HG02852 (cell line): Measurements from ENCODE around the gene S100A2.

Experiments
- ATAC-seq: cut with Tn5 transposase; IDR thresholded peaks from one replicate; pipeline ENCODE4 v1.9.1; 2021; ENCODE audit warnings: mild to moderate bottlenecking, moderate library complexity; ENCODE audit not compliant: unreplicated experiment

S100A2 gene

DNA sequence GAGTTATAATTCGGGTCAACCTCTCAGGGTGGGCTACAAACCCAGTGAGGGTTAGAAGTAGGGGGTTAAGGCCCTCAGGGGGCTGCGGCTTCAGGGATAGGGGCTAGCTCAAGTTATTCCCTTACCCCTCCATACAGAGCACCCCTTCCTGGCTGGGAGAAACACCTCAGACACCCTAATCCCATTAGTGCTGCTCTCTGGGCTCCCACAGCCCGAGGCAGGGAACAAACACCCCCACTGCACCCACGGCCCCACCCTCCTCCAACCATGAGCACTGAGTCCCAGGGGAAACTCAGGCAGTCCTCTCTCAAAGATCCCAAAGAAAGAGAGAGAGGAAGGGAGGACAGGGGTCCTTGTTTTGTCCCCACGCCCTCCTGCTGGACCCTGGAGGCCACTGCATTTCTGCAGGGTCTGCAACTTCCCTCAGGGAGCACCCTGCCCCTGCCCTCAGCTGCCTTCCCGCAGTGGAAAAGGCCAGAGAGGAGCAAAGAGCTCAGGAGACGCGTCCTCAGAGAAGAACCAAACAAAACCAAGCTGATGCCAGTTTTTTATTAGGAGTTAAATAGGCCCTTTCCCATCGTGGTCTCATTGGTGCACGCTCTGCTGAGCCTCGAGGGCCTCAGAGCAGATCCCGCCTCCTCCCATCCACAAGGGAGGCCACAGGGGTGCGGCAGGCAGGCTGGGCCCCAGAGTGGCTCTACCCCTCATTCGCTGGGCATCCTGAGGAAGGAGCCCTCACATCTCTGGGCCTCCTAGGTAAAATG, 18.7 kb downstream of the S100A2 start:
- no peak for ATAC-seq

DNA sequence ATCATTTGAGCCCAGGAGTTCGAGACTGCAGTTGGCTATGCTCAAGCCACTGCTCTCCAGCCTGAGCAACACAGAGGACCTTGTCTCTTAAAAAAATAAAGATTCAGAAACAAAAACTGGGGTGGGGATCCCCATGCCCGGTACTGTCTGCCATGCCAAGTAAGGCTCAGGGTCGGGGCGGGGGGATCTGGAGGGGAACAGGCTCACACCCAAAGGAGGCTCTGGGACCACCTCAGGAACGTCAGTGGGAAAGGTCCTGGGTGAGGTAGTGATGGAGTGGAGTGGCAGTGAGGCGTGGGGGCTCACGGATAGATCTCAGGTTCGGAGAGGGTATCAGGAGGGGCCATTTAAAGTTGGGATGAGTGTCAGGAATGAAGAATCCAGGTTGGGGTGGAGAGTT, 19.3 kb downstream of the S100A2 start:
- no peak for ATAC-seq

DNA sequence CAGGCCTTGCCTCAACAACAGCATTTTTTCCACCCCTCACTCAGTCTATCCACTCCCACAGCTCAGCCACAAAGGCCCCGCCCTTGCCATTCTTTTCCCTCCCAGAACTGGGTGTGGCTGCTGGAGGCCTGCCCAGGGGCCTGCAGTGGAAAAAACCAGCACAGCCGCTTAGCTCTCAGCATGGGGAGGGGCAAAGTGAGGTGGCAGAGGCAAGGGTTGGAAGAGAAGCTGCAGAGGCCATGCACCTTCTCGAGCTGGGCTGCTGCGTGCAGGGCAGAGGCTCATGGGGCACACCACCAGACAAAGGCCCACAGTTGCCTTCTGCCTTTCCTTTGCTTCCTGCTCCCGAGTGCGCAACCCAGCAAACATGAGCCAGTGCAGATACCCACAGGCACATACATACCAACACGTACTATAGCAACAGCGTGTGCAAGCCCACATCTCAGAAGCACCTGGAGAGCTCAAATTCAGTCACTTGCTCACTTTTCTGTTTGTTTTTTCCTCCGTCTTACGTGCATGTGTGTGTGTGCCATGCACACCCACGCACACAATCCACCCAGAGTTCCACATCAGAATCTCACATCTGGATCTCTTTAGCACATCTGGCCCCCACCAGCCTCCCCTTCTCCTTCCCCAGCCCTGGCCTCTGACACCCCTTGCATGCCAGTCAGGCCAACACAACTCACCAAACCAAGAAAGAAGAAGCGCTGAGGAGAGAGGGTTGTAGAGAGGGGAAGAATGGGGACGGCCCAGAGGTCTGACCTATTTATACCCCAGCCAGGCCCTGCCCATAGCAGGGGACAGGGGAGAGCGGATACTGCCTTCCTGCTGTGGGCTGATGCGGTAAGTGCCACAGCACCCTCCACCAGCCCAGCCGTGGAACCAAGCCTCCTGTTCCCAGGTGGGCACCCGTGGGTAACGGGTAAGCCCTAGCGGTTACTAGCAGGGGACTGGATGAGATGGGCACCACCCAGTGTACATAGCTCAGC, 20.3 kb downstream of the S100A2 start, which contains the start of gene S100A4:
Gene S100A4 (minus strand): TSS at position 740 of the 989 bp plus-strand sequence. CDS start 1,012 bp downstream, outside the sequence.
- ATAC-seq, result peak; percentile 65

DNA sequence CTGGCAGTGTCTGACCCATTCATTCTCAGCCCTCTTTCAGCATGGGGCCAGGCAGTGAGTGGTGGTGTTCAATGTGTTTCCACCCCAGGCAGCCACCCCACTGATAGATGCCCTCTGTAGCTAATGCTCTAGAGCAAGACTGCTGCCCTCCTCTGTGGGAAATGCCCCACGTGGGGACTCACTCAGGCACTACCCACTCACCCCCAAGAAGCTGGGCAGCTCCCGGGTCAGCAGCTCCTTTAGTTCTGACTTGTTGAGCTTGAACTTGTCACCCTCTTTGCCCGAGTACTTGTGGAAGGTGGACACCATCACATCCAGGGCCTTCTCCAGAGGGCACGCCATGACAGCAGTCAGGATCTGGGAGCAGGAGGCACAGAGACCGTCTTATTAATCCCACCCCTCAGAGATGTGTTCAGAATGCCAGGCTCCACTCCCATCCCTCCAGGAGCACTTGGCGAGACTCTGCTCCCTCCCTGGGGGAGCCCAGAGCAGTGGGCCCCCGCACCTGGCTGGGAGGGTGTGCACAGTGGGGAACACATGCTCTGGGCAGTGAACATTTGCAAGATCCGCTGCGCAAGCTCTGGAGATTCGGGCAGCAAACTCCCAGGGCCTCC, 21.1 kb downstream of the S100A2 start:
- no peak for ATAC-seq

DNA sequence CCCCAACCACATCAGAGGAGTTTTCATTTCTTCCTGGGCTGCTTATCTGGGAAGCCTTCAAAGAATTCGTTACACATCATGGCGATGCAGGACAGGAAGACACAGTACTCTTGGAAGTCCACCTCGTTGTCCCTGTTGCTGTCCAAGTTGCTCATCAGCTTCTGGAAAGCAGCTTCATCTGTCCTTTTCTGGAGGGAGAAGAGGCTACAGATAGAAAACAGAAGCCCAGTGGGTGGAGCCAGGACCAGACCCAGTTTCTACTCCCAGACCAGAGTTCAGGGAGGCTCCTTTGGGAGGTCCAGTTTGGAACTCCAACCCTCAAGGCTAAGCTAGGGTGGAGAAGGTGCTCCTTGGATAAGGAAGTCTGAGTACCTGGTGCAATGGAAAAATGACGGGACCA, 21.9 kb downstream of the S100A2 start:
- ATAC-seq, result no peak

DNA sequence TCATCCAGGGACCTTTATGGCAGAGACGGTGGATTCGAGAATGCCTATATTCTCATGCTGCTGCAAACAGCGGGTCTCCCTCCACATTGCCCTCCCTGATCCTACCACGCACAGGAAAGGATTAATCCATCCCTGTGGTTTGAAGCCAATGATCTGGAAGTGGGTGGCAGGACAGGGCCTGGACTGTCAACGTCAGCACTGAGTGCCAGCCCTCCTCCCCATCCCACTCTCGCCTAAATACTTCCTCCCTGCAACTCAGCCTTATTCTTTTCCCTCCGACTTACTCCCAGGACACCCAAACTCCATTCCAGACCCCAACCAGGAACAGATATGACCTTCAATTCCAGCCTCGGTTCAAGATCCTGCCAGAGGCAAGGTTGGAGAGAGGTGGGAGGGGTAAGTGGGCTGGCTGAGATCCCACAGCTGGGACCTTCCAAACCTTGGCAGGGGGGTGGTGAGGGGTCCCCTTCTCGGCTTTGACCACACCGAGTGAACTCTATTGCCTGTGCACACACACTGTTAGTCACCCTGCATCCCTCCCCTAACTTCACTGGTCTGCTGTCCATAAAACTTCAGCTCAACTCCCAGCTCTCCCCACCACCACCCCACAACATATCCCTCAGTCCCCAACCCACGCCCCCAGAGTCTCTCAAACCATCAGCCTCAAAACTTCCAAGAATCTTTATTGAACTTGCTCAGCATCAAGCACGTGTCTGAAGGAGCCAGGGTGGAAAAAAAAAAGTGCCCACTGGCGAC, 22.5 kb downstream of the S100A2 start:
- ATAC-seq, result no peak

GRCh38 chr1:153541641-153542590, 23.7 kb downstream of the S100A2 start:
- no peak for ATAC-seq

DNA sequence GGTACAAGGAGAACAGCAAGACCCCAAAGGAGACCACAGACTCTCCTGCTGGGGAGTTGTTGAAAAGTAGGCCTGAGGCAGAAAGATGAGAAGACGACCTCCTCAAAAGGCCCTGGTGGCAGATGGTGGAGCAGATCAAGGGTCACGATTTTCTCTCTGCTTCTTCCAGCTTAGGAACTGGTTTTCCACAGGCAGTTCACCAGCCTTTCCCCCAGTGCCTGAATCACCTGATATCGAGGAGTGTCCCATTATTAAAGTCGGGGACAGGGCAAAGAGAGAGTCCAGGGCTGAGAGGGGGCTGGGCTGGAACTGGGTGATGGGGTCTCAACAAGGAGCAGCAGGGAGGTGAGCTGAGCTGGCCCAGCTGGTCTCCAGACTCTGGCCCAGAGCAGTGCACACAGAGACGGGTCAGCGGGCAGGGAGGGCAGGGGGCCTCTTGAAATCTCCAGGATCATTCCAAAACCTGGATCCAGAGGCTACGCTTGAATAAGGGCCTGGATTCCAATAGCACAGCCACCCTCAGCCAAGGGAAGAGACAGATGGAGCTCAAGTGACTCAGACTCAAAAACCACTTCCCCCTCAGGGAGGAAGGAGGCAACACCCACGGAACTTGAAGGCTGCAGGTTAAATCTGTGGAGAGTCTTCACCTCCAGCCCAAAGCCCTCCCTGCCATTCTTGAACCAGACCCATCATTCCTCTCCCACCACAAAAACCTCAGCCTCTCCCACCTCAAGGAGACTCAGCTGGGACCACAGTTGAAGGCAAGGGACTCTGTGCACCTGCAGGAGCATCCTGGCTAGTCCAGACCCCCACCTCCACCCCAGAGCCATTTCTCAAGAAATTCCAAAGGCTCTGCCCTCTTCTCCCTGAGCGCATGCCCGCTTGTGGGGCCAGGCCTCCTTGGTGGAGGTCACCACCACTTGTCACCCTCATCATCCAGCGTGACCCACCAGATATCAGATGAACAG, 25.0 kb downstream of the S100A2 start, which contains the start of gene S100A5:
Gene S100A5 (minus strand): TSS at position 541 of the 968 bp plus-strand sequence. CDS start 743 bp downstream, outside the sequence.
- ATAC-seq, result no peak

GRCh38 chr1:153539395-153540093, 26.1 kb downstream of the S100A2 start:
- no peak for ATAC-seq

DNA sequence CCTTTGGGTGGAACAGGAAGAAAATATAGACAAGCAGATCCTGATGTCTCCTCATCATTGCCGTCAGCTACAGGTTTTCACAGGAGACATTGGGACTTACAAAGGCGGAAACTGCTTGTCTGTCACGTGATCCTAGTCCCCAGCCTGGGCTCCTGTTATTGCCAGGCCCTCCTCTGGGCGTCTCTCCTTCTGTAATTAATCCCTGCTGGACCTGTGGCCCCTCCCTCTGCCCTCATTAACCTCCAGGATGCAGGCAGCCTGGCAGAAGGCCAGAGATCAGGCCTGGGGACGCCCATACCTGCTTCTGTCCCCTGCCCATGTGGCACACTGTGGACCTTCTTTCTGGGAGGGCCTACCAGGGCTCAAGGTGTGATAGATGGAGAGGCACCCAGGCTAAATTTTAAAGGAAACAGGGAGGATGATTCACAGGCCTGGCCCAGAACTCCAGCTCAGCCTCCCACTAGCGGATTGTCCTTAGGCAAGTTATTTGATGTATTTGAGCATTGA, 27.3 kb downstream of the S100A2 start:
- ATAC-seq, result no peak

DNA sequence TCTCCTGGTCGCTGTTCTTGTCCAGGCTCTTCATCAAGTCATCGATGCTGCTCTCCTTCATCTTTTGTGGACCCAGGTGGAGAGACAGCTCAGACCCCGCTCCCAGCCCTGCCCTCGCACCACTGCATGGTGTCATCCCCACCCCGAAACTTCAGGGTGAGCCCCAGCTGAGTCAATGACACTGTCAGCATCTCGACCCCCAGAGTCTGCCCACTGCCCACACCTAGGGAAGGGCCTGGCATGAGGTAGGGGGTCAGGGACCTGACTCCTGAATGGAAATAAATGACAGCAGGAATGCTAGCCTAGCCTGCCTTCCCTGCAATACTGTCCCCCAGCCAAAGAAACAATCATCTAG, 28.3 kb downstream of the S100A2 start:
- ATAC-seq, result no peak

DNA sequence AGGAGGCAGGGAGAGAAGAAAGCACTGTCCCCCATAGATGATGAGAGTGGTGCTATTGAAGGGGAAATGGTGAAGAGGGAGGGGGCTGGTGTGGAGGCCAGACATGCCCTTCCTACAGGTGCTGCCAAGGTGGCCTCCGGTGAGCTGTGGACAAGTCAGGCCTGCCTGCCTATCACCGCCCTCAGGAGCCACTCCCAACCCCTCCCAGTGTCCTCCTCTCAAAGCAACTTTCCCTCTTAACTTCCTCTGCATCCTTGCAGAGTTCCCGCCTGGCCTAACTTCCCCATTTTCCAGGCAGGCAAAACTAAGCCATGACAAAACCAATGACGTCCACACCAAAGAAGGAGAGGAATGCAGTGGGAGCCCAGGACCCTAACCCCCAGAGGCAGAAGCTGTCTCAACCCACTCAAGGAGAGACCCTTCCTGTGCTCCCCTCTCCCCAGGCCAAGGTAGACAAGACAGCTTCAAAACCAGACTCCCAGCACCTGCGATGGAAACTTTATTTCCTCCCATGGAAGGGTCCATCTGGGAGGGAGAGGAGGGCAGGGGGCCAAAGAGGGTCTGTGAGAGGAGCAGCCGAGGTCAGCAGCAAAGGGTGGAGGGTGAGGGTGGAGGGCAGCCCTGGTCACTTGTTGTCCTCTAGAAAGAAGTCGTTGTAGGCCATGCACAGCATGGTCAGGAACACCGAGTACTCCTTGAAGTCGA, 28.8 kb downstream of the S100A2 start:
- ATAC-seq, result no peak

DNA sequence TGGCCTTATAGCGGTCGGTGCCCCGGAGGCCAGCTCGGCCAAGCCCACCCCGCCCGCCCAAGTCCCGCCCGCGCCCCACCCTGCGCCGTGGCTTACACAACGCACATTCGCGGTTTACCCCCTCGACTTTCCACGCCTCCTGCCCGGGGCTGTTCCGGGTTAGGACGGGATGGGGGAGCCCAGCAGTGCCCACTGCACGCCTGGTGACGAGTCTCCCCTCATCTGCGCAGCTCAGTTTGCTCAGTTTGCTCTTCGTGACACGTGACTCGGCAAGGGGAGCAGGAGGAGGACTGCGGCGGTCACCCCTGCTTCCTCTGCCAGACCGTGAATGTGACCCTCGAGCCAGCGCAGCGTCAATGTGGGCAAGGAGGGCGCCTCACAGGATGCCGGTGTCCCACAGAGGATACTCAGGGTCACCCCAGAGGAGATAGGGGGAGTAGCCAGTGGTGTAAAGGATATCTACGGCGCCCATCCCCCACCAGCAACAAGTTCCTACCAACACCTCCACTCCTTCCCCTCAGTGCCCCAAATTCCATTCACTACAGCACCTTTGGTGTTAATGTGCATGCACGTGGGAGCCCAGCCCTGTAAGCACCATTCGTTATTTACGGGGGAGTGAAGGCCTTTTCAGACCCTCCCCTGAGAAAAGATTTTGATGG, 29.5 kb downstream of the S100A2 start:
- peak; percentile 45 for ATAC-seq

GRCh38 chr1:153535242-153536011, 30.2 kb downstream of the S100A2 start, which contains the start of gene S100A6:
TSS of gene S100A6 (minus strand) at chr1:153535991. CDS start at chr1:153535339, 652 bp downstream.
- ATAC-seq, result peak; percentile 24

- ATAC-seq, result no peak
Observed at GRCh38 chr1:153534925-153535241, 30.8 kb downstream of the S100A2 start.
